Trophoblast cell (in vitro differentiated cells and primary cell): Measurements from ENCODE around the gene RBM24.

Experiments used
- DNase-seq, 2 donors: peaks; one replicate each; pipeline ENCODE4 v3.0.0-alpha.2; 2016
- H2AFZ ChIP-seq: 2 replicates; pipeline ENCODE4 v1.6.1; 2013; ENCODE audit warnings: low read length, moderate library complexity, mild to moderate bottlenecking; ENCODE audit not compliant: insufficient read depth, poor library complexity
- H2AK5ac ChIP-seq: 2 replicates; pipeline ENCODE4 v1.6.1; 2013; ENCODE audit warnings: mild to moderate bottlenecking, low read length
- H2BK120ac ChIP-seq: 2 replicates; pipeline ENCODE4 v1.6.1; 2013; ENCODE audit warnings: low read length, mild to moderate bottlenecking, moderate library complexity; ENCODE audit not compliant: insufficient read depth, poor library complexity
- H2BK12ac ChIP-seq: 2 replicates; pipeline ENCODE4 v1.6.1; 2013; ENCODE audit warnings: mild to moderate bottlenecking, low read length, moderate library complexity
- H2BK5ac ChIP-seq: 2 replicates; pipeline ENCODE4 v1.6.1; 2013; ENCODE audit warnings: low read length, low read depth, moderate library complexity, mild to moderate bottlenecking; ENCODE audit not compliant: poor library complexity
- H3K14ac ChIP-seq: 2 replicates; pipeline ENCODE4 v1.6.1; 2013; ENCODE audit warnings: mild to moderate bottlenecking, low read length
- H3K18ac ChIP-seq: 2 replicates; pipeline ENCODE4 v1.6.1; 2013; ENCODE audit warnings: mild to moderate bottlenecking, low read length
- H3K23ac ChIP-seq: 2 replicates; pipeline ENCODE4 v1.6.1; 2013; ENCODE audit warnings: low read length
- H3K27ac ChIP-seq: 2 replicates; pipeline ENCODE4 v1.5.1; 2013; ENCODE audit warnings: low read depth, mild to moderate bottlenecking, inconsistent platforms, low read length, moderate library complexity
- H3K27me3 ChIP-seq: 2 replicates; pipeline ENCODE4 v1.6.1; 2013; ENCODE audit warnings: inconsistent platforms, mild to moderate bottlenecking, low read length, moderate library complexity; ENCODE audit not compliant: insufficient read depth
- H3K36me3 ChIP-seq, 2 experiments: 1 replicate in 1 of 2; 2 replicates in 1 of 2; pipeline ENCODE4 v1.6.1; 2013; ENCODE audit warnings: low read length in 2 of 2, mild to moderate bottlenecking in 2 of 2, moderate library complexity in 1 of 2; ENCODE audit not compliant: insufficient read depth in 2 of 2, control insufficient read depth in 1 of 2
- H3K4ac ChIP-seq: 2 replicates; pipeline ENCODE4 v1.6.1; 2013; ENCODE audit warnings: low read depth, mild to moderate bottlenecking, low read length, moderate library complexity
- H3K4me1 ChIP-seq, 2 experiments: 1 replicate in 1 of 2; 2 replicates in 1 of 2; pipeline ENCODE4 v1.6.1; 2013; ENCODE audit warnings: low read length in 2 of 2, mild to moderate bottlenecking in 2 of 2, moderate library complexity in 1 of 2; ENCODE audit not compliant: insufficient read depth in 2 of 2, control insufficient read depth in 1 of 2
- H3K4me2 ChIP-seq: 2 replicates; pipeline ENCODE4 v1.6.1; 2013; ENCODE audit warnings: inconsistent platforms, mild to moderate bottlenecking, low read length, moderate library complexity
- H3K4me3 ChIP-seq: 2 replicates; pipeline ENCODE4 v1.5.1; 2013; ENCODE audit warnings: mild to moderate bottlenecking, low read depth, low read length, inconsistent platforms
- H3K79me1 ChIP-seq: one replicate; pipeline ENCODE4 v1.6.1; 2013; ENCODE audit warnings: low read length
- H3K79me2 ChIP-seq: 2 replicates; pipeline ENCODE4 v1.6.1; 2013; ENCODE audit warnings: low read length, mild to moderate bottlenecking; ENCODE audit not compliant: control insufficient read depth, insufficient read depth, poor library complexity
- H3K9ac ChIP-seq: 2 replicates; pipeline ENCODE4 v1.6.1; 2013; ENCODE audit warnings: mild to moderate bottlenecking, low read length
- H3K9me3 ChIP-seq: 2 replicates; pipeline ENCODE4 v1.6.1; 2013; ENCODE audit warnings: low read depth, mild to moderate bottlenecking, control low read depth, inconsistent platforms, low read length; ENCODE audit not compliant: insufficient read depth
- H4K12ac ChIP-seq: 2 replicates; pipeline ENCODE4 v1.6.1; 2013; ENCODE audit warnings: low read depth, mild to moderate bottlenecking, low read length, moderate library complexity
- H4K8ac ChIP-seq: 2 replicates; pipeline ENCODE4 v1.6.1; 2013; ENCODE audit warnings: low read depth, mild to moderate bottlenecking, low read length, moderate library complexity
- H4K91ac ChIP-seq: one replicate; pipeline ENCODE4 v1.6.1; 2013; ENCODE audit warnings: low read depth, mild to moderate bottlenecking, low read length, moderate library complexity
- WGBS: extraction: QIAGEN DNeasy Blood & Tissue Kit; methylation state at CpG from one replicate; pipeline ENCODE4 v1.1.7; 2013; ENCODE audit warnings: missing lambda C conversion rate; ENCODE audit not compliant: insufficient read length, insufficient coverage; ENCODE audit errors: extremely low coverage; 5-methylcytosine and 5-hydroxymethylcytosine counted together

Gene RBM24

GRCh38 chr6:17336425-17336824 lies 55.3 kb downstream of the RBM24 start:
- Histone ChIP-seq H3K79me1 (no peaks in the 10 kb centered on the region), H3K4me2 (no peak overlapping the region), H3K9me3 (no peaks in the 10 kb centered on the region), H3K4ac (no peak overlapping the region), H3K27me3 (no peaks in the 10 kb centered on the region), H3K79me2 (no peaks in the 10 kb centered on the region), H2AK5ac (no peak overlapping the region), H3K14ac (no peak overlapping the region), H2BK5ac (no peak overlapping the region), H4K8ac (no peak overlapping the region), H2AFZ (no peak overlapping the region), H3K23ac (no peak overlapping the region), H4K12ac (no peak overlapping the region), H3K18ac (no peak overlapping the region), H2BK120ac (no peak overlapping the region), H3K36me3 (no peaks in the 10 kb centered on the region), H3K27ac (no peak overlapping the region), H2BK12ac (no peak overlapping the region), H3K4me3 (no peak overlapping the region), H3K9ac (no peak overlapping the region), H3K4me1 (no peaks in the 10 kb centered on the region), H4K91ac (no peak overlapping the region)
- no CpG with 5 or more reads among the region's 2 CpGs for WGBS
- DNase-seq, result no peak

- no peak overlapping the region for H3K4me3 ChIP-seq
- H3K4me2 ChIP-seq, result no peak overlapping the region
- H2BK5ac ChIP-seq, result no peak overlapping the region
- no peaks in the 10 kb centered on the region for H3K9me3 ChIP-seq
- no peak overlapping the region for H3K23ac ChIP-seq
- DNase-seq, result no peak
- H3K79me2 ChIP-seq, result no peaks in the 10 kb centered on the region
- H3K4ac ChIP-seq, result no peak overlapping the region
- no peak overlapping the region for H2BK120ac ChIP-seq
- no peak overlapping the region for H3K27ac ChIP-seq
- no peaks in the 10 kb centered on the region for H3K4me1 ChIP-seq
- H2BK12ac ChIP-seq, result no peak overlapping the region
- H3K79me1 ChIP-seq, result no peaks in the 10 kb centered on the region
- no peak overlapping the region for H4K91ac ChIP-seq
- no peak overlapping the region for H3K18ac ChIP-seq
- H3K9ac ChIP-seq, result no peak overlapping the region
- H2AK5ac ChIP-seq, result no peak overlapping the region
- H2AFZ ChIP-seq, result no peak overlapping the region
- H3K14ac ChIP-seq, result no peak overlapping the region
- no CpG with 5 or more reads among the region's 2 CpGs for WGBS
- no peak overlapping the region for H4K12ac ChIP-seq
- no peaks in the 10 kb centered on the region for H3K36me3 ChIP-seq
- no peak overlapping the region for H4K8ac ChIP-seq
- H3K27me3 ChIP-seq, result no peaks in the 10 kb centered on the region
Observed at GRCh38 chr6:17339308-17339670, 58.1 kb downstream of the RBM24 start.

GRCh38 chr6:17341117-17341805 lies 60.1 kb downstream of the RBM24 start:
- Histone ChIP-seq H2BK5ac (no peak overlapping the region), H4K91ac (no peak overlapping the region), H3K27me3 (no peaks in the 10 kb centered on the region), H2AK5ac (no peak overlapping the region), H2AFZ (no peak overlapping the region), H3K79me2 (no peaks in the 10 kb centered on the region), H3K14ac (no peak overlapping the region), H4K8ac (no peak overlapping the region), H3K79me1 (no peaks in the 10 kb centered on the region), H3K9me3 (no peaks in the 10 kb centered on the region), H3K4me1 (no peaks in the 10 kb centered on the region), H3K4ac (no peak overlapping the region), H4K12ac (no peak overlapping the region), H3K27ac (no peak overlapping the region), H3K18ac (no peak overlapping the region), H3K4me2 (no peak overlapping the region), H2BK12ac (no peak overlapping the region), H3K9ac (no peak overlapping the region), H2BK120ac (no peak overlapping the region), H3K36me3 (no peaks in the 10 kb centered on the region), H3K4me3 (no peak overlapping the region), H3K23ac (no peak overlapping the region)
- no peak for DNase-seq
- WGBS, result no CpG with 5 or more reads among the region's 7 CpGs

- no peaks in the 10 kb centered on the region for H3K4me1 ChIP-seq
- no peak for DNase-seq
- no peak overlapping the region for H2BK12ac ChIP-seq
- H3K4me3 ChIP-seq, result no peak overlapping the region
- H3K9me3 ChIP-seq, result no peaks in the 10 kb centered on the region
- no peak overlapping the region for H3K23ac ChIP-seq
- H3K14ac ChIP-seq, result no peak overlapping the region
- H2BK120ac ChIP-seq, result no peak overlapping the region
- no peak overlapping the region for H4K91ac ChIP-seq
- no peaks in the 10 kb centered on the region for H3K79me2 ChIP-seq
- H3K27me3 ChIP-seq, result no peaks in the 10 kb centered on the region
- H3K4ac ChIP-seq, result no peak overlapping the region
- no peak overlapping the region for H4K12ac ChIP-seq
- H2AK5ac ChIP-seq, result no peak overlapping the region
- no peaks in the 10 kb centered on the region for H3K79me1 ChIP-seq
- no peak overlapping the region for H3K27ac ChIP-seq
- H3K9ac ChIP-seq, result no peak overlapping the region
- H3K4me2 ChIP-seq, result no peak overlapping the region
- no peak overlapping the region for H2BK5ac ChIP-seq
- WGBS, result no CpG with 5 or more reads among the region's 3 CpGs
- no peak overlapping the region for H3K18ac ChIP-seq
- H4K8ac ChIP-seq, result no peak overlapping the region
- no peak overlapping the region for H2AFZ ChIP-seq
- no peaks in the 10 kb centered on the region for H3K36me3 ChIP-seq
Observed at GRCh38 chr6:17341891-17342290, 60.7 kb downstream of the RBM24 start.
